Measurements from ENCODE around the gene SDR42E2.
"Not testable (repeated sequence)": the region's sequence is repeated elsewhere in the genome, so short reads cannot be mapped to it uniquely, and the experiment has no call there.

Gene SDR42E2

GRCh38 chr16:22163806-22164205 lies 1.5 kb downstream of the SDR42E2 start:
- no peak for DNase-seq

- DNase-seq: no peak
Observed at GRCh38 chr16:22164482-22164881, 2.2 kb downstream of the SDR42E2 start.

- DNase-seq: no peak
Observed at GRCh38 chr16:22165508-22166285, 3.4 kb downstream of the SDR42E2 start.

- no peak for DNase-seq
Observed at GRCh38 chr16:22171953-22172352, 9.6 kb downstream of the SDR42E2 start.

GRCh38 chr16:22172642-22173041 lies 10.3 kb downstream of the SDR42E2 start:
- not testable (repeated sequence) for DNase-seq

GRCh38 chr16:22174642-22175041 lies 12.3 kb downstream of the SDR42E2 start:
- DNase-seq: no peak

- no peak for DNase-seq
Observed at GRCh38 chr16:22177968-22178930, 15.9 kb downstream of the SDR42E2 start.

GRCh38 chr16:22181426-22181825 lies 19.1 kb downstream of the SDR42E2 start:
- no peak for DNase-seq

- DNase-seq: no peak
Observed at GRCh38 chr16:22181843-22182242, 19.5 kb downstream of the SDR42E2 start.

GRCh38 chr16:22183335-22183734 lies 21.0 kb downstream of the SDR42E2 start:
- DNase-seq: no peak

- no peak for DNase-seq
Observed at GRCh38 chr16:22183901-22184614, 21.8 kb downstream of the SDR42E2 start.

- DNase-seq: no peak
Observed at GRCh38 chr16:22184615-22184968, 22.3 kb downstream of the SDR42E2 start.

GRCh38 chr16:22186517-22186916 lies 24.2 kb downstream of the SDR42E2 start:
- DNase-seq: no peak

- DNase-seq: no peak
Observed at GRCh38 chr16:22188267-22188594, 25.9 kb downstream of the SDR42E2 start.

- DNase-seq: peak; percentile 50
Observed at GRCh38 chr16:22188595-22189442, 26.5 kb downstream of the SDR42E2 start.

GRCh38 chr16:22189473-22190080 lies 27.3 kb downstream of the SDR42E2 start:
- DNase-seq: no peak

- peak; percentile 97 for DNase-seq
Observed at GRCh38 chr16:22190081-22190775, 27.9 kb downstream of the SDR42E2 start.

- peak; percentile 99 for DNase-seq
Observed at GRCh38 chr16:22190776-22191531, 28.6 kb downstream of the SDR42E2 start.

GRCh38 chr16:22191532-22192260 lies 29.4 kb downstream of the SDR42E2 start:
- DNase-seq: no peak

All from activated CD4-positive, CD25-positive, alpha-beta regulatory T cell treated with anti-CD3 and anti-CD28 coated beads, Interleukin-2, amount 50 U/mL, for 72 hours (primary cell).